Keratinocyte (primary cell): Measurements from ENCODE around the gene GPX3.

Source experiments
- CTCF ChIP-seq, 3 experiments: IDR thresholded peaks in 1 of 3; conservative IDR thresholded peaks in 1 of 3; optimal IDR thresholded peaks in 1 of 3; 2 replicates in 2 of 3; 3 replicates in 1 of 3; pipeline versions ENCODE3 to v1.5.1; 2011; ENCODE audit warnings: low read length in 3 of 3, mild to moderate bottlenecking in 3 of 3, moderate library complexity in 2 of 3, control low read depth in 1 of 3, inconsistent platforms in 1 of 3; ENCODE audit not compliant: insufficient read depth in 2 of 3; ENCODE audit errors: extremely low read depth in 1 of 3
- EZH2 ChIP-seq: IDR thresholded peaks from one replicate; pipeline ENCODE4 v1.6.1; 2012; ENCODE audit warnings: inconsistent platforms, mild to moderate bottlenecking, low read length, moderate library complexity

GRCh38 chr5:151021746-151022145 is 1.4 kb downstream of the GPX3 start:
- TF ChIP-seq CTCF (optimal IDR thresholded peaks at IDR 0.05 in 1 of 3, IDR thresholded peaks at IDR 0.05 in 1 of 3, conservative IDR thresholded peaks at IDR 0.05 in 1 of 3; ENCODE audit: extremely low read depth in 1 of 3, insufficient read depth in 2 of 3, low read length in 3 of 3) (no peak), EZH2 (no peak)
